Astrocyte (in vitro differentiated cells and primary cell): ENCODE data around the gene CDKL2. TPM values are rescaled to one million over a fixed set of nuclear protein-coding genes. Genes with fewer than 3 reads are reported as not detected.
A peak's percentile ranks its signal among the peaks of the same experiment; 100 is the strongest.

Experiments used
- DNase-seq: peaks from one replicate; pipeline ENCODE4 v3.0.0-alpha.2; 2010; ENCODE audit warnings: low read depth
- FAIRE-seq: peaks from 2 replicates; lab custom pipeline; 2011; peaks lifted over from hg19 to GRCh38; lab: Jason Lieb, UNC
- H2AFZ ChIP-seq: 2 replicates; pipeline ENCODE4 v1.6.0; 2012; ENCODE audit warnings: low read depth, low read length, inconsistent platforms
- H3K27ac ChIP-seq: 2 replicates; pipeline ENCODE4 v1.5.1; 2011; ENCODE audit warnings: low read depth, low read length, inconsistent platforms
- H3K27me3 ChIP-seq: 2 replicates; pipeline ENCODE4 v1.6.0; 2011; ENCODE audit warnings: low read length, inconsistent platforms; ENCODE audit not compliant: insufficient read depth
- H3K36me3 ChIP-seq: 2 replicates; pipeline ENCODE4 v1.5.1; 2011; ENCODE audit warnings: low read length, inconsistent platforms; ENCODE audit not compliant: insufficient read depth
- H3K4me1 ChIP-seq: 2 replicates; pipeline ENCODE4 v1.5.1; 2011; ENCODE audit warnings: low read length, inconsistent platforms; ENCODE audit not compliant: insufficient read depth
- H3K4me2 ChIP-seq: 2 replicates; pipeline ENCODE4 v1.6.0; 2012; ENCODE audit warnings: low read length, inconsistent platforms
- H3K4me3 ChIP-seq: 2 replicates; pipeline ENCODE4 v1.5.1; 2011; ENCODE audit warnings: low read depth, mild to moderate bottlenecking, low read length, inconsistent platforms; ENCODE audit not compliant: insufficient read depth
- H3K79me2 ChIP-seq: 2 replicates; pipeline ENCODE4 v1.6.0; 2012; ENCODE audit warnings: mild to moderate bottlenecking, low read length, inconsistent platforms; ENCODE audit not compliant: insufficient read depth
- H3K9ac ChIP-seq: 2 replicates; pipeline ENCODE4 v1.6.0; 2012; ENCODE audit warnings: mild to moderate bottlenecking, low read length, inconsistent platforms
- H3K9me3 ChIP-seq: 2 replicates; pipeline ENCODE4 v1.5.1; 2012; ENCODE audit warnings: low read depth, mild to moderate bottlenecking, low read length, inconsistent platforms; ENCODE audit not compliant: insufficient read depth
- H4K20me1 ChIP-seq: 2 replicates; pipeline ENCODE4 v1.6.0; 2012; ENCODE audit warnings: low read length, inconsistent platforms; ENCODE audit not compliant: insufficient read depth
- H3K27ac Mint-ChIP-seq: one replicate; pipeline ENCODE4 v1.8.0; 2021; ENCODE audit warnings: mild to moderate bottlenecking, mixed read lengths; ENCODE audit not compliant: unreplicated experiment
- H3K27me3 Mint-ChIP-seq: one replicate; pipeline ENCODE4 v1.8.0; 2021; ENCODE audit warnings: low read depth, mixed read lengths; ENCODE audit not compliant: unreplicated experiment
- H3K36me3 Mint-ChIP-seq: one replicate; pipeline ENCODE4 v1.8.0; 2021; ENCODE audit warnings: low read depth, mixed read lengths; ENCODE audit not compliant: unreplicated experiment
- H3K4me1 Mint-ChIP-seq: one replicate; pipeline ENCODE4 v1.8.0; 2021; ENCODE audit warnings: low read depth, mixed read lengths; ENCODE audit not compliant: unreplicated experiment
- H3K4me3 Mint-ChIP-seq: one replicate; pipeline ENCODE4 v1.8.0; 2021; ENCODE audit warnings: mild to moderate bottlenecking, moderate library complexity, mixed read lengths; ENCODE audit not compliant: unreplicated experiment
- H3K9me3 Mint-ChIP-seq: one replicate; pipeline ENCODE4 v1.8.0; 2021; ENCODE audit warnings: mild to moderate bottlenecking, mixed read lengths; ENCODE audit not compliant: unreplicated experiment
- CTCF ChIP-seq: IDR thresholded peaks from 2 replicates; pipeline ENCODE4 v1.5.1; 2011; ENCODE audit warnings: low read depth, mild to moderate bottlenecking, inconsistent platforms, low read length, moderate library complexity; ENCODE audit not compliant: insufficient read depth
- EZH2 ChIP-seq: IDR thresholded peaks from 2 replicates; pipeline ENCODE4 v1.6.1; 2012; ENCODE audit warnings: mild to moderate bottlenecking, low read length, inconsistent platforms; ENCODE audit not compliant: insufficient read depth
- total RNA-seq: library from RNA; stranded (reverse); gene quantifications from 2 replicates; pipeline ENCODE4 v1.2.1, GENCODE V29; 2021

Gene CDKL2
- total RNA-seq, 1 donor from 2014 or later, result 3.7 TPM

- Histone ChIP-seq H3K79me2 (peaks cover 75% of the 10 kb centered on the region), H3K27ac (no peak overlapping the region), H3K27me3 (no peaks in the 10 kb centered on the region), H3K9ac (no peak overlapping the region), H3K36me3 (peaks cover 46% of the 10 kb centered on the region), H3K4me3 (no peak overlapping the region), H3K9me3 (no peaks in the 10 kb centered on the region), H3K4me1 (peaks cover 2% of the 10 kb centered on the region), H4K20me1 (peaks cover 43% of the 10 kb centered on the region), H3K4me2 (no peak overlapping the region), H2AFZ (no peak overlapping the region)
- DNase-seq, result no peak
- H3K36me3 Mint-ChIP-seq, result peaks cover 13% of the 10 kb centered on the region
- no peaks in the 10 kb centered on the region for H3K27me3 Mint-ChIP-seq
- no peak for TF ChIP-seq CTCF
- TF ChIP-seq EZH2, result no peak
- H3K4me3 Mint-ChIP-seq, result no peak overlapping the region
- no peak overlapping the region for H3K27ac Mint-ChIP-seq
- no peak for FAIRE-seq
- H3K4me1 Mint-ChIP-seq, result peaks cover 26% of the 10 kb centered on the region
- H3K9me3 Mint-ChIP-seq, result no peaks in the 10 kb centered on the region
These were observed 25.2 kb upstream of the CDKL2 start for GRCh38 chr4:75655562-75655961.

GRCh38 chr4:75654905-75655304 is 24.6 kb upstream of the CDKL2 start:
- Histone ChIP-seq H2AFZ (no peak overlapping the region), H3K36me3 (peaks cover 46% of the 10 kb centered on the region), H3K4me1 (peaks cover 2% of the 10 kb centered on the region), H3K27me3 (no peaks in the 10 kb centered on the region), H3K9me3 (no peaks in the 10 kb centered on the region), H3K79me2 (peaks cover 73% of the 10 kb centered on the region), H3K27ac (no peak overlapping the region), H3K4me2 (no peak overlapping the region), H4K20me1 (peaks cover 42% of the 10 kb centered on the region), H3K9ac (no peak overlapping the region), H3K4me3 (no peak overlapping the region)
- H3K36me3 Mint-ChIP-seq, result peaks cover 15% of the 10 kb centered on the region
- no peak overlapping the region for H3K4me3 Mint-ChIP-seq
- no peaks in the 10 kb centered on the region for H3K27me3 Mint-ChIP-seq
- no peak for FAIRE-seq
- no peak for DNase-seq
- TF ChIP-seq CTCF, result no peak
- no peak for TF ChIP-seq EZH2
- no peak overlapping the region for H3K27ac Mint-ChIP-seq
- peaks cover 23% of the 10 kb centered on the region for H3K4me1 Mint-ChIP-seq
- H3K9me3 Mint-ChIP-seq, result no peaks in the 10 kb centered on the region

GRCh38 chr4:75653845-75654503 is 23.6 kb upstream of the CDKL2 start:
- Histone ChIP-seq H3K79me2 (peaks cover 73% of the 10 kb centered on the region), H3K4me2 (no peak overlapping the region)

More at GRCh38 chr4:75653845-75654503, 23.6 kb upstream of the CDKL2 start:
- Histone ChIP-seq H3K9ac (no peak overlapping the region), H3K36me3 (peaks cover 48% of the 10 kb centered on the region), H3K4me1 (peaks cover 2% of the 10 kb centered on the region), H3K27me3 (no peaks in the 10 kb centered on the region), H4K20me1 (peaks cover 41% of the 10 kb centered on the region), H3K9me3 (no peaks in the 10 kb centered on the region), H3K4me3 (no peak overlapping the region), H3K27ac (no peak overlapping the region), H2AFZ (no peak overlapping the region)
- FAIRE-seq (no peak), DNase-seq (peak; percentile 25)
- H3K9me3 Mint-ChIP-seq, result no peaks in the 10 kb centered on the region
- H3K27me3 Mint-ChIP-seq, result no peaks in the 10 kb centered on the region
- peaks cover 15% of the 10 kb centered on the region for H3K36me3 Mint-ChIP-seq
- TF ChIP-seq CTCF (peak; percentile 39), EZH2 (no peak)
- H3K4me1 Mint-ChIP-seq, result peaks cover 15% of the 10 kb centered on the region
- no peak overlapping the region for H3K4me3 Mint-ChIP-seq
- no peak overlapping the region for H3K27ac Mint-ChIP-seq
